OCI-LY3 (cell line): ENCODE results near the gene ASIC4.

Source experiments
- EZH2phosphoT487 ChIP-seq: fragments of 200-600 bp; shearing (Covaris generic); IDR thresholded peaks from 2 replicates; pipeline ENCODE4 v1.6.1; 2018; ENCODE audit warnings: antibody characterized with exemption, mixed run types, low read depth
- TF ChIP-seq, protein P1 (sequence below): fragments of 200-600, 300-600 bp; sonication (generic); IDR thresholded peaks from 2 replicates; pipeline ENCODE4 v1.5.1; 2014; ENCODE audit warnings: antibody characterized with exemption, low read length, low read depth

DNA sequence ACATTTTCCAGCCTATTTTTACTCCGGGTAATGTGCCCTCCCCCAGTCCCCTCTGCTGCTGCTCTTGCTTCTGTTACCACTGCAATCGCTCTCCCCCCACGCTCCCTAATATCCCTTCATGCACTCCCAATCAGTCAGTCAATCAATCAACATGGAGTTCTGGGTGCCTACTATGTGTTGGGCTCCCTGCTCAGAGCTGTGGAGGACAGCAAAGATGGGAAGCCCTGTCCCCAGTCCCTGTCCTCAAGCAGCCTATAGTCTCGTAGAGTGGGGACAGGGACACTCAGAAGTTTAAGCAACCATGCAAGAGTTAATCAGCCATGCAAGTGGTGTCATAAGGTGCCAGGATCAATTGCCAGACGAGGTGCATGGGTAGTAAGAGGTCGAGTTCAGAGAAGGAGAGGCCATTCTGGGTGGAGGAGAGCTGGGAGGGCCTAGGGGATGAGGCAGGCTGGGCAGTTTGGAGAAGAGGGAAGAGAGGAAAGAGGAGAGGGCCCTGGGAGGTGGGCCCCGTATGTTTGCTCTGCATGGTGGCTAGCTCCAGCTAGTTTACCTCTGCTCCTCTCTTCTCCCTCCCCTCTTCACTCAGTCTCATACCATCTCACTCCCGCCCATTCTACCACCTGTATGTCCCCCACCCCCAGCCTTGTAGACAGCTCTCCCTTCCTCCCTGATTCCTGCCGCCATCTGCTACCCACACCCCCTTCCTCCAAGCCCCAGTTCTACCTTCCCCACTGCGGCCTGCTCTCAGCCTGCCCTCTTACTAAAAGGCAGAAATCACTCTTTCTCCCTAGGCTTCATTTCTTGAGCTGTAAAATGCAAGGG lies 3.9 kb downstream of the ASIC4 start:
- TF ChIP-seq, protein P1, sequence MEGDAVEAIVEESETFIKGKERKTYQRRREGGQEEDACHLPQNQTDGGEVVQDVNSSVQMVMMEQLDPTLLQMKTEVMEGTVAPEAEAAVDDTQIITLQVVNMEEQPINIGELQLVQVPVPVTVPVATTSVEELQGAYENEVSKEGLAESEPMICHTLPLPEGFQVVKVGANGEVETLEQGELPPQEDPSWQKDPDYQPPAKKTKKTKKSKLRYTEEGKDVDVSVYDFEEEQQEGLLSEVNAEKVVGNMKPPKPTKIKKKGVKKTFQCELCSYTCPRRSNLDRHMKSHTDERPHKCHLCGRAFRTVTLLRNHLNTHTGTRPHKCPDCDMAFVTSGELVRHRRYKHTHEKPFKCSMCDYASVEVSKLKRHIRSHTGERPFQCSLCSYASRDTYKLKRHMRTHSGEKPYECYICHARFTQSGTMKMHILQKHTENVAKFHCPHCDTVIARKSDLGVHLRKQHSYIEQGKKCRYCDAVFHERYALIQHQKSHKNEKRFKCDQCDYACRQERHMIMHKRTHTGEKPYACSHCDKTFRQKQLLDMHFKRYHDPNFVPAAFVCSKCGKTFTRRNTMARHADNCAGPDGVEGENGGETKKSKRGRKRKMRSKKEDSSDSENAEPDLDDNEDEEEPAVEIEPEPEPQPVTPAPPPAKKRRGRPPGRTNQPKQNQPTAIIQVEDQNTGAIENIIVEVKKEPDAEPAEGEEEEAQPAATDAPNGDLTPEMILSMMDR: no peak
- TF ChIP-seq EZH2phosphoT487: no peak
